OCI-LY1 (cell line): ENCODE data around the gene SLAMF8.

Source experiments
- EZH2 ChIP-seq: fragments of 200-600 bp; sonication (generic), shearing (Covaris generic); IDR thresholded peaks from 2 replicates; pipeline ENCODE4 v1.8.0; 2017; ENCODE audit warnings: borderline replicate concordance, mixed run types, mild to moderate bottlenecking, antibody characterized with exemption, low read length, moderate library complexity, mixed read lengths
- TF ChIP-seq, protein P1 (sequence below): fragments of 200-600 bp; sonication (generic), shearing (Covaris generic); IDR thresholded peaks from 2 replicates; pipeline ENCODE4 v1.5.1; 2017; ENCODE audit warnings: mild to moderate bottlenecking, antibody characterized with exemption, low read length, moderate library complexity, mixed read lengths

DNA sequence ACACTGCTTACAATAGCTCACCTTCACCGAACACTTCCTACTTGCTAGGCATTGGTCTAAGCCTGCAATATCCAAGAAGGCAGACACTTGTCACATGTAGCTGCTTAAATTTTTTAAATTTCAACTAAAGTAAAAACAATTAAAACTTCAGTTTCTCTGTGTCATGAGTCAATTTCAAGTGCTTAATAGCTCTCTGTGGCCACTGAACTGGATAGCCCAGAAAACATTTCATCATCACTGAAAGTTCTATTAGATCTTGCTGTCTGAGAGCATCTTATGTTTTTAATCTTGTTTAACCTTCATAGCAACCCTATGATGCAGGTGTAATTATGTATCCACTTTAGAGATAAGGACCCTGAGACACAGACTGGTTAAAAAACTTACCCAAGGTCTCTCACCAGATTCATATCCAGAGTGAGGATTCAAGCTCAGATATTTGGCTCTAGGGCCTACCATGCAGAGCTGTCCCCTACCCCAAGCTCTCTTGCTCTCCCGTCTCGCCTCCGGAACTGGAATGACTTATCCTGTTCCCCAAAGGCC is 27.2 kb upstream of the SLAMF8 start:
- TF ChIP-seq EZH2: no peak
- TF ChIP-seq, protein P1, sequence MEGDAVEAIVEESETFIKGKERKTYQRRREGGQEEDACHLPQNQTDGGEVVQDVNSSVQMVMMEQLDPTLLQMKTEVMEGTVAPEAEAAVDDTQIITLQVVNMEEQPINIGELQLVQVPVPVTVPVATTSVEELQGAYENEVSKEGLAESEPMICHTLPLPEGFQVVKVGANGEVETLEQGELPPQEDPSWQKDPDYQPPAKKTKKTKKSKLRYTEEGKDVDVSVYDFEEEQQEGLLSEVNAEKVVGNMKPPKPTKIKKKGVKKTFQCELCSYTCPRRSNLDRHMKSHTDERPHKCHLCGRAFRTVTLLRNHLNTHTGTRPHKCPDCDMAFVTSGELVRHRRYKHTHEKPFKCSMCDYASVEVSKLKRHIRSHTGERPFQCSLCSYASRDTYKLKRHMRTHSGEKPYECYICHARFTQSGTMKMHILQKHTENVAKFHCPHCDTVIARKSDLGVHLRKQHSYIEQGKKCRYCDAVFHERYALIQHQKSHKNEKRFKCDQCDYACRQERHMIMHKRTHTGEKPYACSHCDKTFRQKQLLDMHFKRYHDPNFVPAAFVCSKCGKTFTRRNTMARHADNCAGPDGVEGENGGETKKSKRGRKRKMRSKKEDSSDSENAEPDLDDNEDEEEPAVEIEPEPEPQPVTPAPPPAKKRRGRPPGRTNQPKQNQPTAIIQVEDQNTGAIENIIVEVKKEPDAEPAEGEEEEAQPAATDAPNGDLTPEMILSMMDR: no peak
